Measurements from ENCODE around the gene CNNM1.

GRCh38 chr10:99304862-99305229, 24.3 kb upstream of the CNNM1 start:
- no peak for TF ChIP-seq NR2C2 (CRISPR knock-in tag; IDR thresholded peaks at IDR 0.05)
- no peak for TF ChIP-seq PRDM15 (CRISPR knock-in tag; IDR thresholded peaks at IDR 0.05)
- no peak for TF ChIP-seq ATF3 (CRISPR knock-in tag; conservative IDR thresholded peaks at IDR 0.05)
- no peak for TF ChIP-seq ZNF512 (CRISPR knock-in tag; IDR thresholded peaks at IDR 0.05; ENCODE audit: borderline replicate concordance)
- no peak for TF ChIP-seq CTCF (IDR thresholded peaks at IDR 0.05)
- TF ChIP-seq E2F1 (CRISPR knock-in tag; IDR thresholded peaks at IDR 0.05): no peak
- no peak for TF ChIP-seq E2F4 (CRISPR knock-in tag; IDR thresholded peaks at IDR 0.05; ENCODE audit: borderline replicate concordance, low read depth)
- TF ChIP-seq MAX (CRISPR knock-in tag; IDR thresholded peaks at IDR 0.05): no peak
- TF ChIP-seq ETV6 (CRISPR knock-in tag; IDR thresholded peaks at IDR 0.05): no peak
- TF ChIP-seq TEAD4 (CRISPR knock-in tag; IDR thresholded peaks at IDR 0.05): no peak
- no peak for TF ChIP-seq FOXJ3 (CRISPR knock-in tag; IDR thresholded peaks at IDR 0.05; ENCODE audit: borderline replicate concordance)
